NCI-H1436 (cell line): ENCODE measurements around the gene STAP1.
A peak's percentile ranks its signal among the peaks of the same experiment; 100 is the strongest.

ENCODE experiments used
- DNase-seq: peaks from one replicate; lab custom pipeline; 2025; lab: John Stamatoyannopoulos, UW

STAP1 gene

GRCh38 chr4:67556436-67556835 lies 2.1 kb upstream of the STAP1 start:
- DNase-seq = no peak

- DNase-seq = no peak
These were observed 6.8 kb downstream of the STAP1 start for GRCh38 chr4:67565284-67565683.

GRCh38 chr4:67566335-67566734 lies 7.8 kb downstream of the STAP1 start:
- DNase-seq = no peak

GRCh38 chr4:67568820-67569219 lies 10.3 kb downstream of the STAP1 start:
- no peak for DNase-seq

GRCh38 chr4:67570537-67570936 lies 12.0 kb downstream of the STAP1 start:
- no peak for DNase-seq

- no peak for DNase-seq
These were observed 13.4 kb downstream of the STAP1 start for GRCh38 chr4:67571975-67572374.

GRCh38 chr4:67573193-67573592 lies 14.7 kb downstream of the STAP1 start:
- DNase-seq = no peak

- DNase-seq = peak; percentile 73
These were observed 16.9 kb downstream of the STAP1 start for GRCh38 chr4:67575232-67576058.

- DNase-seq = no peak
These were observed 17.5 kb downstream of the STAP1 start for GRCh38 chr4:67576059-67576466.

- no peak for DNase-seq
These were observed 18.0 kb downstream of the STAP1 start for GRCh38 chr4:67576538-67576937.

GRCh38 chr4:67580577-67580976 lies 22.1 kb downstream of the STAP1 start:
- no peak for DNase-seq

- no peak for DNase-seq
These were observed 22.8 kb downstream of the STAP1 start for GRCh38 chr4:67581208-67581857.

GRCh38 chr4:67581913-67582312 lies 23.4 kb downstream of the STAP1 start:
- DNase-seq = no peak

GRCh38 chr4:67584496-67584895 lies 26.0 kb downstream of the STAP1 start:
- no peak for DNase-seq

GRCh38 chr4:67587156-67587555 lies 28.6 kb downstream of the STAP1 start:
- DNase-seq = no peak

GRCh38 chr4:67593741-67594175 lies 35.2 kb downstream of the STAP1 start:
- DNase-seq = no peak

GRCh38 chr4:67603310-67604028 lies 44.9 kb downstream of the STAP1 start:
- no peak for DNase-seq

GRCh38 chr4:67604029-67604381 lies 45.5 kb downstream of the STAP1 start:
- no peak for DNase-seq

GRCh38 chr4:67604749-67605148 lies 46.2 kb downstream of the STAP1 start:
- no peak for DNase-seq

- no peak for DNase-seq
These were observed 49.5 kb downstream of the STAP1 start for GRCh38 chr4:67608027-67608426.

GRCh38 chr4:67614186-67614585 lies 55.7 kb downstream of the STAP1 start:
- DNase-seq = no peak

- DNase-seq = no peak
These were observed 56.6 kb downstream of the STAP1 start for GRCh38 chr4:67615119-67615518.

GRCh38 chr4:67616478-67616877 lies 58.0 kb downstream of the STAP1 start:
- DNase-seq = no peak
